Measurements from ENCODE around the gene MBNL1.

Gene MBNL1

DNA sequence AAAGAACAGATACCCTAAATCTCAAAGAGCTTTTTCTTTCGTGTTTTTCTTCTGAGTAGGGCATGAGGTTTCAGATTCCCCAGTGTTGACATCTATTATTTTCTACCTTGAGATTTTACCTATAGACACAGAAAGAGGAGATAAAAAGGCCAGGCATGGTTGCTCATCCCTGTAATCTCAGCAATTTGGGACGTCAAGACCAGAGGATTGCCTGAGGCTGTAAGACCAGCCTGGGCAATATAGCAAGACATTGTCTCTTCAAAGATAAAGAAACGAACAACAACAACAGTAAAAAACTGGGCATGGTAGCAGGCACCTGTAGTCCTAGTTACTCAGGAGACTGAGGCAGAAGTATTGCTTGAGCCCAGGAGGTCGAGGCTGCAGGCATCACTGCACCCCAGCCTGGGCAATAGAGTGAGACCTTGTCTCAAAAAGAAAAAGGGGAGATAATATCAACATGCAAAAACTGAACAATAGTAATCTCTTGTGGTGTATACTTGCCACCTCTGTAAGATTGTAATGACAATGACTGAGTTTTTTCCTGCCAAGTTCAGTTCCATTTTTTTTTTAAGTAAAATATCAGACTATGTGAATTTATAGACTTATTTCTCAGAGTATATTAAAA, 71.3 kb downstream of the MBNL1 start:
- Histone ChIP-seq H3K9me3 (no peaks in the 10 kb centered on the region), H3K4me3 (no peak overlapping the region), H3K27me3 (no peaks in the 10 kb centered on the region), H3K27ac (peak overlapping the region; percentile 9 to 53), H3K36me3 (peaks cover 10 to 14% (median 11%) of the 10 kb centered on the region in 3 donors), H3K4me1 (peaks cover 0 to 100% (median 35%) of the 10 kb centered on the region in 4 donors)
- TF ChIP-seq, protein P1, sequence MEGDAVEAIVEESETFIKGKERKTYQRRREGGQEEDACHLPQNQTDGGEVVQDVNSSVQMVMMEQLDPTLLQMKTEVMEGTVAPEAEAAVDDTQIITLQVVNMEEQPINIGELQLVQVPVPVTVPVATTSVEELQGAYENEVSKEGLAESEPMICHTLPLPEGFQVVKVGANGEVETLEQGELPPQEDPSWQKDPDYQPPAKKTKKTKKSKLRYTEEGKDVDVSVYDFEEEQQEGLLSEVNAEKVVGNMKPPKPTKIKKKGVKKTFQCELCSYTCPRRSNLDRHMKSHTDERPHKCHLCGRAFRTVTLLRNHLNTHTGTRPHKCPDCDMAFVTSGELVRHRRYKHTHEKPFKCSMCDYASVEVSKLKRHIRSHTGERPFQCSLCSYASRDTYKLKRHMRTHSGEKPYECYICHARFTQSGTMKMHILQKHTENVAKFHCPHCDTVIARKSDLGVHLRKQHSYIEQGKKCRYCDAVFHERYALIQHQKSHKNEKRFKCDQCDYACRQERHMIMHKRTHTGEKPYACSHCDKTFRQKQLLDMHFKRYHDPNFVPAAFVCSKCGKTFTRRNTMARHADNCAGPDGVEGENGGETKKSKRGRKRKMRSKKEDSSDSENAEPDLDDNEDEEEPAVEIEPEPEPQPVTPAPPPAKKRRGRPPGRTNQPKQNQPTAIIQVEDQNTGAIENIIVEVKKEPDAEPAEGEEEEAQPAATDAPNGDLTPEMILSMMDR (IDR thresholded peaks at IDR 0.05), result no peak
- intact Hi-C loops (cut with DNase I; ENCODE audit: low total_unique reads), result no loop called here
- DNase-seq, result no peak

DNA sequence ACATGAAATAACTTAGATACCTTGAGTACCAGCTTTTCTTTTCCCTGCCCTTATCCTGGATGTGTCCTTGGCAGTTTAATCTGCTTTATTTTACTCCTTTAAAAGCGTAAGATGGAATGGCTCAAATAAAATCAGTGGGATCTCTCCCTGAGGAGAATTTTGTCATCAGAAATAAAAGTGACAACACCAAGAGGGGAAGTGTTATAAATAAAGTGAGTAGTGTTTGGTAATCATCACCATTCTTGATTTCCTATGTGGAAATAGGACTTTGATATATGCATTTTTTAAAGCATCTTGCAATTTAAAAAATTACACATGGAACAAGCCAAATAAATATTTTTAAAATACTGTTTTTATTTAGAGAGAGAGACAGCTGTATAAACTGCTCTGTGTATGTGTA, 76.5 kb downstream of the MBNL1 start:
- peaks cover 0 to 100% (median 40%) of the 10 kb centered on the region in 4 donors for H3K4me1 ChIP-seq
- no peaks in the 10 kb centered on the region for H3K9me3 ChIP-seq
- H3K27ac ChIP-seq, result peak overlapping the region; percentile 43 to 47
- H3K4me3 ChIP-seq, result no peak overlapping the region
- no peak for DNase-seq
- H3K27me3 ChIP-seq, result no peaks in the 10 kb centered on the region
- TF ChIP-seq, protein P1 (IDR thresholded peaks at IDR 0.05), result no peak
- peaks cover 6 to 10% (median 9%) of the 10 kb centered on the region in 3 donors for H3K36me3 ChIP-seq
- intact Hi-C loops (cut with DNase I; ENCODE audit: low total_unique reads), result no loop called here

DNA sequence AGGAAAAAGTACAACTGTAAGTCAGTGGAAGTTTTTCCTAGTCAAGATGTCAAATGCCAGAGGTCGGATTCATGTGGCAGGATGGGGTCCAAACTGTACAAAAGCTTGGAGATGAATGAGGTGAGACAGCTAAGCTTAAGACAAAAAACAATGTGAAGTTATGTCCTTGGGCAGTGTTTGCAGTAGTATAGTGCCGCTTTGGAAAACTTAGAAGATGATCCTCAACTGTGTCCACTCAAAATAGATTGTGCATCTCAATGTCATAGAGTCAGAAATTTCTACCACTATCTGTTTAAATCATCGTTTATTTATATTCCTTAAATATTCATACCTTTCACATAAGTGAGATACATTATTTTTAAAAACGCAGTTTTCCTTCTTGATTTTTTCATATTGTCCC, 77.3 kb downstream of the MBNL1 start:
- DNase-seq, result no peak
- H3K36me3 ChIP-seq, result peaks cover 0 to 10% (median 4%) of the 10 kb centered on the region in 3 donors
- TF ChIP-seq, protein P1 (IDR thresholded peaks at IDR 0.05), result no peak
- H3K4me1 ChIP-seq, result peaks cover 0 to 100% (median 33%) of the 10 kb centered on the region in 4 donors
- no peak overlapping the region for H3K4me3 ChIP-seq
- intact Hi-C loops (cut with DNase I; ENCODE audit: low total_unique reads), result no loop called here
- H3K27ac ChIP-seq, result peak overlapping the region; percentile 43 to 47
- no peaks in the 10 kb centered on the region for H3K27me3 ChIP-seq
- no peaks in the 10 kb centered on the region for H3K9me3 ChIP-seq

DNA sequence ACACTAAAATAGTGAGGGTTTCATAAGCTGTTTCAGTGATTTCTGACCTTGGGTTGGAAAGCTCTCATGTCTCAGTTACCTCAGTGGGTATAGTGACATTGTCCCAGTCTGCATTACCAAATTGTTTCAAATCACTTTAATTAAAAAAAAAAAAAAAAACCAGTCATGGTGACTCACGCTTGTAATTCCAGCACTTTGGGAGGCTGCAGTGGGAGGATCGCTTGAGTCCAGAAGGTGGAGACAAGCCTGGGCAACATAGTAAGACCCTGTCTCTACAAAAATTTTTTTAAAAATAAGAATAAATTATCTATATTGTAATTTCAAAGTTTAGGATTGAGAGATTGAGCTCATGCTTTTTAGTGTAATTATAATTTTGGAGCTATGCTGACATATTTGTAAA, 78.0 kb downstream of the MBNL1 start:
- TF ChIP-seq, protein P1 (IDR thresholded peaks at IDR 0.05), result no peak
- no peaks in the 10 kb centered on the region for H3K27me3 ChIP-seq
- H3K36me3 ChIP-seq, result peaks cover 0 to 10% (median 0%) of the 10 kb centered on the region in 3 donors
- peak overlapping the region in 1 of 2 donors; percentile 11 for H3K27ac ChIP-seq
- H3K4me3 ChIP-seq, result no peak overlapping the region
- DNase-seq, result no peak
- peaks cover 0 to 100% (median 36%) of the 10 kb centered on the region in 4 donors for H3K4me1 ChIP-seq
- intact Hi-C loops (cut with DNase I; ENCODE audit: low total_unique reads), result no loop called here
- no peaks in the 10 kb centered on the region for H3K9me3 ChIP-seq

DNA sequence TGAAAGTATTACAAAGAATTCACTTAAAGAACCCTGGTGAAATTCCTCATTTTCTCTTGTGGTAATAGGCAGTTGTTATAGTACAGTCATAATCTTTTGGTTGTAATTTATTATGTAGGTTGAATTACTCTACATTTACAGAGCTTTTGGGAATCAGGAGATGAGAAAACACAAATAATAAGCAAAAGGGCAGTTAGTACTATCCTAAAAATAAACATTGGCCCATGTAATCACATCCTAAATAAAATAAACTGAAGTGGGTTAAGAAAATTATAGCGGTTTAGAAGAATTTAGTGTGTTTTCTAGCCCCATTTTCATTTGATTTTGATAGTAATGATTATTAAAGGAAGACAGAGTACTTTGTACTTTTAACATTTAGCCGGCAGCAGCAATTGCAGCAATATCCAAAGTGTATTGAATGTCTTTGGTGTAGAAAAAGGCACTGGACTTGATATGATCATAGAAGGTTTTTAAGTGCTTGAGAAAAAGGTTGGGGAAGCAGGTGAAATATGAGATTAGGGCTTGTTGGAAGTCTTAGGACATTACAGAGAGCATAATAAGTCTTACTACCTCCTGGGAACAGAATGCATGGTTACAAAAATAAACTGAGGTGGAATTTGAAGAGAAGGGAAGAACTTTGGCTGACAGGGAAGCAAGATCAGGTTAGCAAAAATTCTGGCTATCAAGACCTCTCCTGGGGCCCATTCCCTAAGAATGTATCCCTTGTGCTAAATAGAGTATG, 79.9 kb downstream of the MBNL1 start:
- TF ChIP-seq, protein P1 (IDR thresholded peaks at IDR 0.05), result no peak
- H3K4me1 ChIP-seq, result peaks cover 0 to 99% (median 42%) of the 10 kb centered on the region in 4 donors
- no peak for DNase-seq
- H3K9me3 ChIP-seq, result no peaks in the 10 kb centered on the region
- no peaks in the 10 kb centered on the region for H3K36me3 ChIP-seq
- intact Hi-C loops (cut with DNase I; ENCODE audit: low total_unique reads), result no loop called here
- H3K27ac ChIP-seq, result peak overlapping the region in 1 of 2 donors; percentile 49
- H3K4me3 ChIP-seq, result no peak overlapping the region
- H3K27me3 ChIP-seq, result no peaks in the 10 kb centered on the region
